Measurements from ENCODE around the gene DMC1. TPM values are rescaled to one million over a fixed set of nuclear protein-coding genes. Genes with fewer than 3 reads are reported as not detected.

The DMC1 gene
- total and polyA plus RNA-seq, 10 of the 15 experiments (the other 5 are each of a cell fraction or from before 2014, with no cell fraction given): 1.0 to 21.0 (median 4.5) TPM

GRCh38 chr22:38490475-38490874 is 79.5 kb downstream of the DMC1 start:
- RAD21 ChIA-PET (ENCODE audit: unreplicated experiment): no interaction called here
- SMC1A ChIA-PET (ENCODE audit: uncharacterized antibody, unreplicated experiment): interaction anchor here (0.6 to 1.8 kb wide), 3 partner anchors 31 to 89 kb away, joined by 4 read pairs; no protein-coding TSS in a partner anchor
- H3K9me3 ChIP-seq (replicated peaks; ENCODE audit: control insufficient read depth, insufficient read depth, low read length): no peaks in the 10 kb centered on the region
- H3K36me3 ChIP-seq (ENCODE audit: control insufficient read depth in 2 of 2, insufficient read depth in 2 of 2, low read length in 1 of 2): peaks cover 31 to 63% of the 10 kb centered on the region in 2 experiments
- no TSS peak for BruUV-seq (replicated peaks)
- in situ Hi-C loops (cut with MboI): no loop called here
- no peak overlapping the region for H3K27ac ChIP-seq (ENCODE audit: control insufficient read depth, insufficient read depth)
- H4K20me1 ChIP-seq (ENCODE audit: control insufficient read depth, insufficient read depth): peaks cover 6% of the 10 kb centered on the region; the same call in 1 of the 2 replicates
- no peak overlapping the region for H3K9ac ChIP-seq (ENCODE audit: control insufficient read depth, insufficient read depth, low read length)
- DNase-seq (ENCODE audit: low read depth, low spot score): no peak
- no peak overlapping the region for H3K4me2 ChIP-seq (ENCODE audit: control insufficient read depth, insufficient read depth)
- POLR2A ChIA-PET: interaction anchor here (1.0 to 1.2 kb wide), 2 partner anchors 9 to 12 kb away, joined by 4 to 5 read pairs; no protein-coding TSS in a partner anchor
- H3K4me1 ChIP-seq (ENCODE audit: control insufficient read depth, insufficient read depth, low read length): no peaks in the 10 kb centered on the region
- intact Hi-C loops (cut with micrococcal nuclease; ENCODE audit: unreplicated experiment): no loop called here
- CTCF ChIA-PET: interaction anchor here (1.9 kb wide), 1 partner anchor 20 kb away, joined by 5 read pairs; no protein-coding TSS in a partner anchor
- no peak for FAIRE-seq
- peaks cover 5% of the 10 kb centered on the region for H3K79me2 ChIP-seq (ENCODE audit: control insufficient read depth, insufficient read depth, low read length)
- ATAC-seq: peak; percentile 59
- H3K27me3 ChIP-seq (replicated peaks in 1 of 2; ENCODE audit: control insufficient read depth in 2 of 2, insufficient read depth in 2 of 2, low read length in 1 of 2): no peaks in the 10 kb centered on the region
- TF ChIP-seq PAX5 (IDR thresholded peaks at IDR 0.05; ENCODE audit: borderline replicate concordance, low read depth, low read length) (no peak), NR2C2 (IDR thresholded peaks at IDR 0.05; ENCODE audit: borderline replicate concordance, control insufficient read depth, insufficient read length, low read depth) (no peak), EED (IDR thresholded peaks at IDR 0.05; ENCODE audit: low read depth) (no peak), KLF5 (IDR thresholded peaks at IDR 0.05; ENCODE audit: partially characterized antibody) (no peak), YY1 (IDR thresholded peaks at IDR 0.05; ENCODE audit: low read depth, low read length) (no peak), ATF7 (IDR thresholded peaks at IDR 0.05; ENCODE audit: low read depth) (no peak), EGR1 (IDR thresholded peaks at IDR 0.05; ENCODE audit: borderline replicate concordance in 1 of 2, low read depth in 2 of 2, low read length in 2 of 2) (no peak), HSF1 (IDR thresholded peaks at IDR 0.05; ENCODE audit: low read depth, low read length) (no peak), TBL1XR1 (IDR thresholded peaks at IDR 0.05; ENCODE audit: low read depth, low read length) (no peak)
- TF ChIP-seq, protein P1, sequence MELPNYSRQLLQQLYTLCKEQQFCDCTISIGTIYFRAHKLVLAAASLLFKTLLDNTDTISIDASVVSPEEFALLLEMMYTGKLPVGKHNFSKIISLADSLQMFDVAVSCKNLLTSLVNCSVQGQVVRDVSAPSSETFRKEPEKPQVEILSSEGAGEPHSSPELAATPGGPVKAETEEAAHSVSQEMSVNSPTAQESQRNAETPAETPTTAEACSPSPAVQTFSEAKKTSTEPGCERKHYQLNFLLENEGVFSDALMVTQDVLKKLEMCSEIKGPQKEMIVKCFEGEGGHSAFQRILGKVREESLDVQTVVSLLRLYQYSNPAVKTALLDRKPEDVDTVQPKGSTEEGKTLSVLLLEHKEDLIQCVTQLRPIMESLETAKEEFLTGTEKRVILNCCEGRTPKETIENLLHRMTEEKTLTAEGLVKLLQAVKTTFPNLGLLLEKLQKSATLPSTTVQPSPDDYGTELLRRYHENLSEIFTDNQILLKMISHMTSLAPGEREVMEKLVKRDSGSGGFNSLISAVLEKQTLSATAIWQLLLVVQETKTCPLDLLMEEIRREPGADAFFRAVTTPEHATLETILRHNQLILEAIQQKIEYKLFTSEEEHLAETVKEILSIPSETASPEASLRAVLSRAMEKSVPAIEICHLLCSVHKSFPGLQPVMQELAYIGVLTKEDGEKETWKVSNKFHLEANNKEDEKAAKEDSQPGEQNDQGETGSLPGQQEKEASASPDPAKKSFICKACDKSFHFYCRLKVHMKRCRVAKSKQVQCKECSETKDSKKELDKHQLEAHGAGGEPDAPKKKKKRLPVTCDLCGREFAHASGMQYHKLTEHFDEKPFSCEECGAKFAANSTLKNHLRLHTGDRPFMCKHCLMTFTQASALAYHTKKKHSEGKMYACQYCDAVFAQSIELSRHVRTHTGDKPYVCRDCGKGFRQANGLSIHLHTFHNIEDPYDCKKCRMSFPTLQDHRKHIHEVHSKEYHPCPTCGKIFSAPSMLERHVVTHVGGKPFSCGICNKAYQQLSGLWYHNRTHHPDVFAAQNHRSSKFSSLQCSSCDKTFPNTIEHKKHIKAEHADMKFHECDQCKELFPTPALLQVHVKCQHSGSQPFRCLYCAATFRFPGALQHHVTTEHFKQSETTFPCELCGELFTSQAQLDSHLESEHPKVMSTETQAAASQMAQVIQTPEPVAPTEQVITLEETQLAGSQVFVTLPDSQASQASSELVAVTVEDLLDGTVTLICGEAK (IDR thresholded peaks at IDR 0.05; ENCODE audit: borderline replicate concordance): no peak
- TF ChIP-seq, protein P2, sequence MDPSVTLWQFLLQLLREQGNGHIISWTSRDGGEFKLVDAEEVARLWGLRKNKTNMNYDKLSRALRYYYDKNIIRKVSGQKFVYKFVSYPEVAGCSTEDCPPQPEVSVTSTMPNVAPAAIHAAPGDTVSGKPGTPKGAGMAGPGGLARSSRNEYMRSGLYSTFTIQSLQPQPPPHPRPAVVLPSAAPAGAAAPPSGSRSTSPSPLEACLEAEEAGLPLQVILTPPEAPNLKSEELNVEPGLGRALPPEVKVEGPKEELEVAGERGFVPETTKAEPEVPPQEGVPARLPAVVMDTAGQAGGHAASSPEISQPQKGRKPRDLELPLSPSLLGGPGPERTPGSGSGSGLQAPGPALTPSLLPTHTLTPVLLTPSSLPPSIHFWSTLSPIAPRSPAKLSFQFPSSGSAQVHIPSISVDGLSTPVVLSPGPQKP (IDR thresholded peaks at IDR 0.05; ENCODE audit: low read depth, low read length): no peak
- no peak overlapping the region for H2AFZ ChIP-seq (ENCODE audit: control insufficient read depth, low read depth, low read length)
- 48% methylated on average over 2 of the region's 2 CpGs for WGBS (ENCODE audit: insufficient coverage, insufficient replicate concordance, low lambda C conversion rate, missing lambda C conversion rate)
- H3K4me3 ChIP-seq: no peak overlapping the region

All from GM12878 (cell line).